Astrocyte of the spinal cord (primary cell): ENCODE results near the gene WWOX.

Experiments used
- DNase-seq: peaks from one replicate; pipeline ENCODE4 v3.0.0; 2011; ENCODE audit warnings: low read depth, low spot score
- H3K4me3 ChIP-seq: 2 replicates; pipeline ENCODE4 v1.5.1; 2011; ENCODE audit warnings: low read depth, mild to moderate bottlenecking, low read length, moderate library complexity
- CTCF ChIP-seq: IDR thresholded peaks from 2 replicates; pipeline ENCODE4 v1.5.1; 2012; ENCODE audit warnings: low read depth, mild to moderate bottlenecking, low read length, inconsistent platforms
- in situ Hi-C: cut with HindIII; loops from 2 replicates; pipeline ENCODE4 v1.10.0; 2017; ENCODE audit warnings: low sequenced_read_pairs

Gene WWOX

GRCh38 chr16:79007614-79008013 lies 908.2 kb downstream of the WWOX start:
- in situ Hi-C loops, result no loop called here
- no peak for DNase-seq
- no peak overlapping the region for H3K4me3 ChIP-seq
- no peak for TF ChIP-seq CTCF

- in situ Hi-C loops, result no loop called here
- no peak for DNase-seq
- no peak overlapping the region for H3K4me3 ChIP-seq
- no peak for TF ChIP-seq CTCF
These were observed 908.8 kb downstream of the WWOX start for GRCh38 chr16:79008036-79008868.

- no peak overlapping the region for H3K4me3 ChIP-seq
- no peak for TF ChIP-seq CTCF
- no peak for DNase-seq
- in situ Hi-C loops, result no loop called here
These were observed 909.4 kb downstream of the WWOX start for GRCh38 chr16:79008869-79009179.

GRCh38 chr16:79009896-79010295 lies 910.4 kb downstream of the WWOX start:
- in situ Hi-C loops, result no loop called here
- no peak for TF ChIP-seq CTCF
- DNase-seq, result no peak

GRCh38 chr16:79011282-79011681 lies 911.8 kb downstream of the WWOX start:
- no peak overlapping the region for H3K4me3 ChIP-seq
- DNase-seq, result no peak
- TF ChIP-seq CTCF, result no peak
- in situ Hi-C loops, result no loop called here

More at GRCh38 chr16:79009896-79010295, 910.4 kb downstream of the WWOX start:
- no peak overlapping the region for H3K4me3 ChIP-seq

- in situ Hi-C loops, result no loop called here
- no peak overlapping the region for H3K4me3 ChIP-seq
- DNase-seq, result no peak
- no peak for TF ChIP-seq CTCF
These were observed 913.4 kb downstream of the WWOX start for GRCh38 chr16:79012671-79013434.
